ENCODE results near the gene LAS1L. TPM values are rescaled to one million over a fixed set of nuclear protein-coding genes. Genes with fewer than 3 reads are reported as not detected.

The LAS1L gene
- total RNA-seq, result 25.4 and 33.2 TPM in 2 replicates

DNA sequence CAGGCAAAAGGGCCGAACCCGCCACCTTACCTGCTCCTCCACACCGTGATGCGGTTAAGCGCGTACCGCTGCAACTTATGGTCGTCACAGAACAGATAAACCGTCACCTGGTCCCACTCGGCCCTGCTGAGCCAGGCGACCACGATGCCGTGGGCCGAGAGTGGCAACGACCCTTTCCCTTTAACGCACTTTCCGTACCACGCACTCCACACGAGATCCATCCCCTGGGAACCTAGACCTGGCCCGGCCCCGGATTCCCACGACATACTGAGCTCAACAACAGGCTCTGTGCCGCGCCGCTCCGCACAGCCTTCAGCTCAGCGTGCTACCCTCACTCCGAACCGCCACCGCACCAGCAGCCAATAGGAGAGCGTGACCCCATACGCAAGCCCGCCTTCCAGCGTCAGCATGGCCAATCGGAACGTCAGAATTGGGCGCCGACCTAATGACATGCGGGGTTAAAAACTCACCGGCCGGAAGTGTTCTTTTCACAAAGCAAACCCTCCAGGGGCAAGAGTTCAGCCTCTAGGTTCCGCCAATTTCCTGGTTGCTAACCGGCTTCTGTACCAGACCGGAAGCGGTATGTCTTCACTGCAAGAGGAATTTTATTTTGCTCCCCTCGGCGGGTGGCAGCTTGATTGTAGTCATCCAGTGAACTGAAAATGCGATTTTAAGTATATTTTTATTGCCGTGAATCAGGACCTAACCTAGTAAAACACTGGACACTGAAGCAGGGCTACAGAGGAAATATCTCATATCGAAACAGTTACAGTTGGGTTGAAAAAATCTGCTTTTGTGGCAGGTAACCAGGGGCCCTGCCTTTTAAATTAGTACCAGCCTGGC is at the start of gene LAS1L:
TSS of gene LAS1L (minus strand) at position 338 of the 843 bp plus-strand sequence. CDS start at position 266, 72 bp downstream.

Other genes with a start within 250 kb of the LAS1L start
- gene MSN, start 132.9 kb upstream of the LAS1L start, total RNA-seq, result 530 and 576 TPM in 2 replicates

All from endothelial cell of coronary artery (primary cell).